Endodermal cell (in vitro differentiated cells): ENCODE measurements around the gene CNPY4. TPM values are rescaled to one million over a fixed set of nuclear protein-coding genes. Genes with fewer than 3 reads are reported as not detected.

Experiments used
- DNase-seq: peaks from one replicate; pipeline ENCODE4 v3.0.0-alpha.2; 2017
- H3K27ac ChIP-seq: 2 replicates; pipeline ENCODE4 v1.5.1; 2013; ENCODE audit warnings: mild to moderate bottlenecking, low read depth, low read length, moderate library complexity
- H3K27me3 ChIP-seq: 2 replicates; pipeline ENCODE4 v1.6.1; 2013; ENCODE audit warnings: mild to moderate bottlenecking, low read length, moderate library complexity; ENCODE audit not compliant: insufficient read depth, control insufficient read depth, poor library complexity, severe bottlenecking
- H3K36me3 ChIP-seq: 2 replicates; pipeline ENCODE4 v1.7.0; 2013; ENCODE audit warnings: mild to moderate bottlenecking, low read length, moderate library complexity; ENCODE audit not compliant: control insufficient read depth, insufficient read depth
- H3K4me1 ChIP-seq: one replicate; pipeline ENCODE4 v1.7.0; 2013; ENCODE audit warnings: low read length; ENCODE audit not compliant: control insufficient read depth, insufficient read depth
- H3K4me3 ChIP-seq: 2 replicates; pipeline ENCODE4 v1.5.1; 2013; ENCODE audit warnings: mild to moderate bottlenecking, low read length, moderate library complexity
- H3K9ac ChIP-seq: 2 replicates; pipeline ENCODE4 v1.6.1; 2013; ENCODE audit warnings: mild to moderate bottlenecking, low read length, moderate library complexity; ENCODE audit not compliant: poor library complexity, severe bottlenecking; ENCODE audit errors: extremely low read depth
- H3K9me3 ChIP-seq: 2 replicates; pipeline ENCODE4 v1.6.1; 2013; ENCODE audit warnings: mild to moderate bottlenecking, low read length, moderate library complexity; ENCODE audit not compliant: control insufficient read depth
- H3K27ac Mint-ChIP-seq: 2 replicates; pipeline ENCODE4 v1.8.0; 2020; ENCODE audit warnings: mixed read lengths
- H3K27me3 Mint-ChIP-seq: 2 replicates; pipeline ENCODE4 v1.8.0; 2021; ENCODE audit warnings: mild to moderate bottlenecking, mixed read lengths; ENCODE audit not compliant: insufficient read depth
- H3K36me3 Mint-ChIP-seq: 2 replicates; pipeline ENCODE4 v1.8.0; 2020; ENCODE audit warnings: low read depth, mixed read lengths
- H3K4me1 Mint-ChIP-seq: 2 replicates; pipeline ENCODE4 v1.8.0; 2020; ENCODE audit warnings: mixed read lengths
- H3K4me3 Mint-ChIP-seq: 2 replicates; pipeline ENCODE4 v1.8.0; 2020; ENCODE audit warnings: mild to moderate bottlenecking, moderate library complexity, mixed read lengths
- H3K9me3 Mint-ChIP-seq: 2 replicates; pipeline ENCODE4 v1.8.0; 2020; ENCODE audit warnings: mild to moderate bottlenecking, mixed read lengths
- CTCF ChIP-seq: fragments of 200-600 bp; sonication (generic); conservative IDR thresholded peaks from 2 replicates; pipeline ENCODE4 v1.5.0; 2021; ENCODE audit warnings: antibody characterized with exemption, mild to moderate bottlenecking
- WGBS, 2 experiments: methylation state at CpG; one replicate each; pipeline versions ENCODE4 v1.1.5 to v1.1.7; 2013; ENCODE audit warnings: missing lambda C conversion rate in 2 of 2, mixed read lengths in 1 of 2; ENCODE audit not compliant: insufficient coverage in 1 of 2, insufficient read length in 1 of 2; 5-methylcytosine and 5-hydroxymethylcytosine counted together
- total RNA-seq, 2 donors: library from RNA; stranded (reverse); fragmentation: NEBNext Ultra II Directional in 1 of 2; extraction: Animal tissue kit (Norgen Biotek cat#: 25700) in 1 of 2; gene quantifications; 2 replicates in 1 of 2; 3 replicates in 1 of 2; pipeline ENCODE4 v1.2.1, GENCODE V29; 2021

Gene CNPY4
- total RNA-seq, 2 donors from 2014 or later, result 16.2 to 19.4 TPM

- peak; percentile 87 for DNase-seq
- Mint-ChIP-seq H3K36me3 (peaks cover 20% of the 10 kb centered on the region), H3K9me3 (no peaks in the 10 kb centered on the region), H3K4me3 (peak overlapping the region; percentile 41), H3K4me1 (peaks cover 42% of the 10 kb centered on the region), H3K27me3 (peaks cover 28% of the 10 kb centered on the region), H3K27ac (no peak overlapping the region)
- Histone ChIP-seq H3K9me3 (no peaks in the 10 kb centered on the region), H3K36me3 (no peaks in the 10 kb centered on the region), H3K27ac (no peak overlapping the region), H3K27me3 (no peaks in the 10 kb centered on the region), H3K9ac (no peak overlapping the region), H3K4me1 (peaks cover 9% of the 10 kb centered on the region), H3K4me3 (peak overlapping the region; percentile 58)
- WGBS, 2 experiments, result 12 to 20% methylated on average over 19 to 61 of the region's 61 CpGs
- no peak for TF ChIP-seq CTCF
Measured at GRCh38 chr7:100171087-100171681, 51.8 kb downstream of the CNPY4 start.

- TF ChIP-seq CTCF, result no peak
- H3K4me3 ChIP-seq, result no peak overlapping the region
- Mint-ChIP-seq H3K4me1 (peaks cover 42% of the 10 kb centered on the region), H3K27ac (no peak overlapping the region), H3K4me3 (peak overlapping the region; percentile 41), H3K27me3 (peaks cover 23% of the 10 kb centered on the region), H3K9me3 (no peaks in the 10 kb centered on the region), H3K36me3 (peaks cover 20% of the 10 kb centered on the region)
- H3K27ac ChIP-seq, result no peak overlapping the region
- H3K4me1 ChIP-seq, result peaks cover 8% of the 10 kb centered on the region
- no peak overlapping the region for H3K9ac ChIP-seq
- no peaks in the 10 kb centered on the region for H3K36me3 ChIP-seq
- WGBS, 2 experiments, result 53 to 89% methylated on average over 3 to 22 of the region's 22 CpGs
- no peaks in the 10 kb centered on the region for H3K27me3 ChIP-seq
- no peaks in the 10 kb centered on the region for H3K9me3 ChIP-seq
- DNase-seq, result peak; percentile 69
Measured at GRCh38 chr7:100171840-100172239, 52.4 kb downstream of the CNPY4 start.

- peaks cover 28% of the 10 kb centered on the region for H3K27me3 Mint-ChIP-seq
- H3K36me3 Mint-ChIP-seq, result peaks cover 20% of the 10 kb centered on the region
- peaks cover 21% of the 10 kb centered on the region for H3K4me1 Mint-ChIP-seq
- no peak overlapping the region for H3K27ac ChIP-seq
- no peaks in the 10 kb centered on the region for H3K4me1 ChIP-seq
- WGBS, 2 experiments, result 92 to 93% methylated on average over 7 to 11 of the region's 11 CpGs
- H3K9ac ChIP-seq, result no peak overlapping the region
- no peaks in the 10 kb centered on the region for H3K36me3 ChIP-seq
- H3K4me3 ChIP-seq, result no peak overlapping the region
- TF ChIP-seq CTCF, result no peak
- DNase-seq, result peak; percentile 55
- H3K27me3 ChIP-seq, result no peaks in the 10 kb centered on the region
- no peaks in the 10 kb centered on the region for H3K9me3 Mint-ChIP-seq
- H3K27ac Mint-ChIP-seq, result no peak overlapping the region
- no peaks in the 10 kb centered on the region for H3K9me3 ChIP-seq
- H3K4me3 Mint-ChIP-seq, result no peak overlapping the region
Measured at GRCh38 chr7:100173806-100174495, 54.5 kb downstream of the CNPY4 start.
